ENCODE data around the gene MAML2. TPM values are rescaled to one million over a fixed set of nuclear protein-coding genes. Genes with fewer than 3 reads are reported as not detected.

Gene MAML2
- total and polyA plus RNA-seq, 2 of the 13 experiments (the other 11 are each of a cell fraction or from before 2014, with no cell fraction given): 2.3 to 25.9 TPM

GRCh38 chr11:96015906-96016565, 327.0 kb downstream of the MAML2 start (continued):
- TF ChIP-seq ZNF18 (CRISPR knock-in tag; IDR thresholded peaks at IDR 0.05; ENCODE audit: insufficient replicate concordance) (no peak), GTF3A (CRISPR knock-in tag; conservative IDR thresholded peaks at IDR 0.05) (no peak), TCF12 (IDR thresholded peaks at IDR 0.05) (no peak), TCF12 (CRISPR knock-in tag; IDR thresholded peaks at IDR 0.05) (0 out of 2 replicates have a peak, but pooled peaks have one; percentile 29), PPARG (CRISPR knock-in tag; conservative IDR thresholded peaks at IDR 0.05) (peak; percentile 83; the same call in 1 of the 2 replicates), SOX5 (CRISPR knock-in tag; IDR thresholded peaks at IDR 0.05; ENCODE audit: borderline replicate concordance) (peak; percentile 89; the same call in 1 of the 2 replicates), FOXA3 (CRISPR knock-in tag; IDR thresholded peaks at IDR 0.05) (peak; percentile 85), ZBTB1 (CRISPR knock-in tag; IDR thresholded peaks at IDR 0.05; ENCODE audit: borderline replicate concordance) (no peak), ZNF224 (CRISPR knock-in tag; IDR thresholded peaks at IDR 0.05) (no peak), SP5 (CRISPR knock-in tag; IDR thresholded peaks at IDR 0.05; ENCODE audit: borderline replicate concordance, low read depth) (peak; percentile 92), SNRNP70 (IDR thresholded peaks at IDR 0.05; ENCODE audit: low read depth, low read length) (no peak), HNF4A (CRISPR knock-in tag; IDR thresholded peaks at IDR 0.05) (peak; percentile 82), EP300 (IDR thresholded peaks at IDR 0.05; ENCODE audit: low read depth in 2 of 2, low read length in 2 of 2) (peak in 1 of 2 experiments; percentile 97; a peak in 2 of 4 replicates), EP300 (CRISPR knock-in tag; IDR thresholded peaks at IDR 0.05; ENCODE audit: borderline replicate concordance) (peak; percentile 94), ZNF451 (CRISPR knock-in tag; IDR thresholded peaks at IDR 0.05) (no peak), ZNF746 (CRISPR knock-in tag; IDR thresholded peaks at IDR 0.05) (peak; percentile 80; the same call in 1 of the 2 replicates), IRX3 (CRISPR knock-in tag; IDR thresholded peaks at IDR 0.05; ENCODE audit: borderline replicate concordance, low read depth) (no peak), SIN3A (IDR thresholded peaks at IDR 0.05; ENCODE audit: borderline replicate concordance, low read depth, low read length) (no peak), PATZ1 (CRISPR knock-in tag; IDR thresholded peaks at IDR 0.05) (peak; percentile 85), POGZ (CRISPR knock-in tag; IDR thresholded peaks at IDR 0.05) (peak; percentile 87), ZNF792 (CRISPR knock-in tag; IDR thresholded peaks at IDR 0.05) (peak; percentile 71; the same call in 1 of the 2 replicates), ZNF850 (CRISPR knock-in tag; conservative IDR thresholded peaks at IDR 0.05) (no peak), HOXA5 (CRISPR knock-in tag; IDR thresholded peaks at IDR 0.05) (no peak), CHCHD3 (CRISPR knock-in tag; IDR thresholded peaks at IDR 0.05) (no peak), SUZ12 (IDR thresholded peaks at IDR 0.05; ENCODE audit: low read depth, low read length) (no peak), ZFP36L1 (CRISPR knock-in tag; IDR thresholded peaks at IDR 0.05) (no peak), FOXA1 (IDR thresholded peaks at IDR 0.05) (no peak), FOXA1 (CRISPR knock-in tag; IDR thresholded peaks at IDR 0.05) (peak; percentile 33; the same call in 1 of the 2 replicates), RCOR2 (CRISPR knock-in tag; IDR thresholded peaks at IDR 0.05) (peak; percentile 74), IKZF4 (CRISPR knock-in tag; IDR thresholded peaks at IDR 0.05; ENCODE audit: borderline replicate concordance, low read depth, not compliant biosample characterization) (no peak), HMG20B (CRISPR knock-in tag; conservative IDR thresholded peaks at IDR 0.05) (peak; percentile 50; the same call in 1 of the 2 replicates)
